ENCODE measurements around the gene DZIP1L. TPM values are rescaled to one million over a fixed set of nuclear protein-coding genes. Genes with fewer than 3 reads are reported as not detected.
A peak's percentile ranks its signal among the peaks of the same experiment; 100 is the strongest.
"Not testable (repeated sequence)": the region's sequence is repeated elsewhere in the genome, so short reads cannot be mapped to it uniquely, and the experiment has no call there.

The DZIP1L gene
- polyA plus RNA-seq, 1 donor = 7.1 TPM

DNA sequence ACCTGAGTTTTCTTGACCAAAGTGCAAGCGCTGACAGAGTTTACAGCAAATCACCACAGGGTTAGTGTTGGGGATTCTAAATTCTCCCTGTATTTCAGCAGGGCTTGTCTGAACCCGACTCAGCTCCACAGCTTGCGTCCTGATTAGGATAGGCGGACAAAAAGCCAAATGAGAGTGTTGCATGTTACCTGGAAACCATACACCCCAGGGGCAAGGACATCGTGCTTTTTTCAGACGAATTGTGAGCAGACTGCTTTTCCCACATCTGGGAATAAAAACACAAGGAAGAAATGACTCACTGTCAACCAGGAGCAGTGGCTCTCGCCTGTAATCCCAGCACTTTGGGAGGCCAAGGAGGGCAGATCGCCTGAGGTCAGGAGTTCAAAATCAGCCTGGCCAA is 3.0 kb downstream of the DZIP1L start:
- no peak for DNase-seq

DNA sequence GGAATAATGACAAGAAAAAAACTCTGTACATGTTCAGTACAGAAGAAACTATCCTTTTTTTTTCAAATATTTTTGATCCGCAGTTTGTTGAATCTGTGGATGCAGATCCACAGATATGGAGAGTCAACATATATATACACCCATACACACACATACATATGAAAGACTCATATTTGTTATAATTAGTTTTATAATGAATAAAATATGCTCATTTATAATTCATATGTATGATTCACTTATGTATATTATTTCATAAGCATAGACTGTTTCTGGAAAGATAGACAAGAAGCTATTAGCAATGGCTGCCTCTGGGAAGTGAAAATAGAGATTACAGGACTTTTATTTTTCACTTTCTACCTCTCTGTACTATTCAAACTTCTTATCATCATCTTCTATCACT is 9.8 kb downstream of the DZIP1L start:
- DNase-seq = no peak

DNA sequence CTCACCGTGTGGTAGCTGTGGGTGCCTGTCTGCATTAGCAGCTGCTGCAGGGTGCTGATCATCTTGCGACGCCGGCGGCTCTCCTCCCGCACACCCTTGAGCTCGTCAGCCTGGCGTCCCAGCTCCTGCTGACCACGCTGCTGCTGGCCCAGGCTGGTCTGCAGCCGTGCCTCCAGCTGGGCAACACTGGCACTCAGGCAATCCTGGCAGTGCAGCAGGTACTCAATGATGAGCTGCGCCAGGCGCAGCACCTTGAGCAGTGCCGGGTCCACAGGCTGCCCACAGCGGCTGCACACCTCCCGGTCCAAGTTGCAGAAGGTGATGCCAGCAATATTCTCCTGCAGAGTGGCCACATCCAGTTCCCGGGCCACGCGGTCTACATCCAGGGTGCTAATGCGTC is 11.9 kb downstream of the DZIP1L start:
- DNase-seq = no peak

DNA sequence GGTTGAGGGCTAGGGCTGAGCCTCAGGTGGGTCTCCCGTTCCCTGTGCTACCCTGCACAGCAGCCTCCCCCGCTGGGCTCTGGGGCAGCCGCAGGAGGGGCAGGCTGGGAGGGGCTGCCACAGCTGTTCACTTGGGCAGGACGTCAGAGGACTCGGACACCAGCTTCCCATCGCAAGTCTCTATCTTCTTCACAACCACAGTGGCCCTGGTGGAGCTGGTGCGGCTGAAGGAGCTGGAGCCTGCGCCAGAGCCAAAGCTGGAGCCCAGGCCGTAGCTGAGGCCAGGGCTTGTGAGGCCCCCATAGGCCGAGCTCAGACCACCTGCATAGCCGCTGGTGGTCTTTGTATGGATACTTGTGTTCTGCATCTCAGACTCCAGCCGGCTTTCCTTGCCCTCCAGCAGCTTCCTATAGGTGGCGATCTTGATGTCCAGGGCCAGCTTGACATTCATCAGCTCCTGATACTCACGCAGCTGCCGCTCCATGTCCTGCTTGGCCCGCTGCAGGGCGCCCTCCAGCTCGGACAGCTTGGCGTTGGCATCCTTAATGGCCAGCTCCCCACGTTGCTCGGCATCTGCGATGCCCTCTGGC is 14.0 kb downstream of the DZIP1L start:
- DNase-seq = not testable (repeated sequence)

DNA sequence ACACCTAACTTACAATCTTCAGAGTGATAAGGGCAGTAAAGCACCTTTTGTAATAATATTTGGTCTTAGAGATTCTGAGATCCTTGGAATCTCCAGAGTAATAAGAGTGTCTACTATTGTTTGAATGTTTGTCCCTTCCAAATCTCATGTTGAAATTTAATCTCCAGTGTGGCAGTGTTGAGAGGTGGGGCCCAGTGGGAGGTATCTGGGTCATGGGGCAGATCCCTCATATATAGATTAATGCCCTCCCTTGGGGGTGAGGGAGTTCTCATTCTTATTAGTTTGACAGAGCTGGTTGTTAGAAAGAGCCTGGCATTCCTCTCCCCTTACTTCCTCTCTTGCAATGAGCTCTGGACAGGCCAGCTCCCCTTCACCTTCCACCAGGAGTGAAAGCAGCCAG is 16.0 kb downstream of the DZIP1L start:
- no peak for DNase-seq

DNA sequence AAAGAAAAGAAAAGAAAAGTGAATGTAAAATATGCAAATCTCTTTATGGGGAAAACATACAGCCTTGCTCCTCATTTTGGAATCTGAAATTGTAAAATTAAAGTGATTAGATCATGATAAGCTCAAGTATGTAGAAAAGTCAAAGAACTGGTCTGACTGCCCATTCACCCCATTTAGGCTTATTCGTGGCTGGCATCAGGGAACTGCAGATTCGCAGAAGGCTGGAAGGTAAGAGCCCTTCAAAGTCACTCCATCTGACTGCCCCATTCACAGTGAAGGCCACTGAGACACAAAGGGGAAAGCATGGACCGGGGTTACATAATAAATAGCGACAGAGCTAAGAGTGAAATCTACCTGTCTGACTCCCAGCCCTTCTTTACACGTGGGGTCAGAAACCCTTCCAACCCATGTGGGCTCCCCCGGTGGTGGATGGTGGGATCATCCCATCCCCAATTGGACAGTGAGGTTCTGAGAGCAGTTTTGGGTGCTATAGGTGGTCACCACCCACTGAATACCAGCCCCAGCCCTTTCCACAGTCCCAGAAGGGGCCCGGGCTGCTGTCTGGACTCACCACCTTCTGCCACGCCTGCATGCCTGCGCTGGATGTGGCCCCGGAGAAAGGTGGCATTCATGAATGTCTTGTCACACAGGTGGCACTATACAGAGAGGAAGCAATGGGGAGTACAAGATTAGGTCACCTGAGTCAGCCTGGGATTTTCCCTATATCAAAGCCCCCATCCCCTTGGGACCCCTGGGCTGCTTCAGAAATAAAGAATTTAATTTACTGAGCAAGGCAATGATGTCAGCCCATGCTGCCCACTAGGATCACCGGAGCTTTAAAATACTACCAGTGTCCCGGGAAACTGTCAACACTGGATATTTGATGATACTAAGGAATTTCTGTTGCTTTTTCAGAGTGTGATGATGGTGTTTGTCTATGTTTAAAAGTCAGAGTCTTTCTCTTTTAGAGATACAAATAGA is 17.9 kb downstream of the DZIP1L start:
- DNase-seq = no peak

DNA sequence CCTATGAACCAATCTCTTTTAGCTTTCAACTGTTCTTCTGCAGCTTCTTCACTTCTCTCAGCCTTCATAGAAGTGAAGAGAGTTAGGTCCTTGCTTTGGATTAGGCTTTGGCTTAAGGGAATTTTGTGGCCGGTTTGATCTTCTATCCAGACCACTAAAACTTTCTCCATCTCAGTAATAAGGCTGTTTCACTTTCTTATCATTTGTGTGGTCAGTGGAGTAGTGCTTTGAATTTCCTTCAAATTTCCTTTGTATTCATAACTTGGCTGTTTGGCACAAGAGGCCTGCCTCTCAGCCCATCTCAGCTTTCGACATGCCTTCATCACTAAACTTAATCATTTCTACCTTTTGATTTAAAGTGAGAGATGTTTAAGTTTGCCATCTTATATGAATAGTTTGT is 21.7 kb downstream of the DZIP1L start:
- DNase-seq = no peak

DNA sequence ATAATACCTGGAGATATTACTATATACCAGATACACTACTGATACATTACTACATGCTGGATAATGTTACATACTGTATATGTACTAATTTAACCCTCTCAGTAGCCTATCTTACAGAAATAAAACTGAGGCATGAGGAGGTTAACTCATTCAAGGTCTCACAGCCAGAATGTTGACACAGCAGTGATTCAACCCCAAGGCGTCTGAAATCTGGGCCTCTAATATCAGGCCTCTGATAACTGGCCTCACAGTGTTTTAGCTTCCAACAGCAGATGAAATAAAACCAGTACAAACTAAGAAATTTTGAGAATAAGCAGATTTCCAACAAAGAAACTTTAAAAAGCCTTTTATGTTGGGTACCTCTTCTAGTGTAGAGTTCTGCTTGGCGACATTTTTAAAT is 23.4 kb downstream of the DZIP1L start:
- no peak for DNase-seq

DNA sequence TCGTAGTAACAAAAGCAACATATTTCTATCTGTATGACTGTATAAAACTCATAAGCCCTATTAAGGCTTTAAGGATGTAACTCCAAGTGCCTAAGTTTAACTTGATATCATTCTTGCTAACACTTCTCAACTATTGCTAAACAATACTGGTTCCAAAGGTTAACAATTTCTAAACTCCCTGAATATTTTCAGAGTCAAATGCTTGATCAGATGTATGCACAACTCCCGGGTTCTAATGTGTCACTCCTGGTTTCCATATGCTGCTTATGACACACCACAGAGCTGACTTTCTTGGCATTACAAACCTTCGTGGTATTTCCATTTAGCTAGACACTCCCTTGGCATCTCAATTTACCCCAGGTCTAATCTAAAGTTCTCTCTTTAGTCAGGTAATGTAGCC is 26.3 kb downstream of the DZIP1L start:
- DNase-seq = no peak

DNA sequence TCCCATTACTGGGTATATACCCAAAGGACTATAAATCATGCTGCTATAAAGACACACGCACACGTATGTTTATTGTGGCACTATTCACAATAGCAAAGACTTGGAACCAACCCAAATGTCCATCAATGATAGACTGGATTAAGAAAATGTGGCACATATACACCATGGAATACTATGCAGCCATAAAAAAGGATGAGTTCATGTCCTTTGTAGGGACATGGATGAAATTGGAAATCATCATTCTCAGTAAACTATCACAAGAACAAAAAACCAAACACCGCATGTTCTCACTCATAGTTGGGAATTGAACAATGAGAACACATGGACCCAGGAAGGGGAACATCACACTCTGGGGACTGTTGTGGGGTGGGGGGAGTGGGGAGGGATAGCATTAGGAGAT is 29.7 kb downstream of the DZIP1L start:
- not testable (repeated sequence) for DNase-seq

DNA sequence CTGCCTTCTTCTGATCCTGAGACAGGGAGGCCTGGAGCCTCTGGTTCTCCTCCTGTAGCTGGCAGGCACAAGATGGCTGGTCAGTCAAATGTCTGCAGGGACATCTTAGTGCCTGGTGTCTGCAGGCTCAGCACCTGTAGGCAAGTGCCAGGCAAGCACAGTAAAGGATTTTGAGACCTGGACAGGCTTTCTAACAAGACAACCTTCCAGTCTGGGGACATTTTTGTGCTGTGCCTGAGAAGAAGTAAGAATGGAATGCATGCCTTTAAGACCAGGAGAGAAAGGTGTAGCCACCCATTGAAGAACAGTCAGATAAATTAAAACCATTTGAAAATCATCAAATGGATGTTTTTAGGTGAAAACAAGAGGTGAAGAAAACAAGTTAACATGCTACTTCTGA is 31.2 kb downstream of the DZIP1L start:
- DNase-seq = no peak

DNA sequence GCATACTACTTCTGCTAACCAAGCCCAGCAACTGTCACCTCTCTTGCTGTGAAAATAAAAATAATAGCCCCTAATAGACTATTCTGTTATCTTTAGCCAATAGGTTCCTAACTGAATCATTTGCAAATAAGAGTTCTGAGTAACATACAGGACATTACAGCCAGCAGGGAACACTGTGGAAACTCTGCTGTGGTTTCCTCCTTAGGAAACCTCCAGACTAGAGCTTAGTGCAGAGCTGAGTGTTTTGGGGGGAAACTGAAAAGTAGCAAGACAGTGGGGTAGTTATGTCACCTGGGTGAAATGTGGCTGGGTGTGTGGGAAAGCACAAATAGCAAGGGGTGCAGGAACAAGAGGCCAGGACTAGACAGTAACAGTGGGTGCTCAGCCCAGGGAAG is 32.4 kb downstream of the DZIP1L start:
- DNase-seq = no peak

DNA sequence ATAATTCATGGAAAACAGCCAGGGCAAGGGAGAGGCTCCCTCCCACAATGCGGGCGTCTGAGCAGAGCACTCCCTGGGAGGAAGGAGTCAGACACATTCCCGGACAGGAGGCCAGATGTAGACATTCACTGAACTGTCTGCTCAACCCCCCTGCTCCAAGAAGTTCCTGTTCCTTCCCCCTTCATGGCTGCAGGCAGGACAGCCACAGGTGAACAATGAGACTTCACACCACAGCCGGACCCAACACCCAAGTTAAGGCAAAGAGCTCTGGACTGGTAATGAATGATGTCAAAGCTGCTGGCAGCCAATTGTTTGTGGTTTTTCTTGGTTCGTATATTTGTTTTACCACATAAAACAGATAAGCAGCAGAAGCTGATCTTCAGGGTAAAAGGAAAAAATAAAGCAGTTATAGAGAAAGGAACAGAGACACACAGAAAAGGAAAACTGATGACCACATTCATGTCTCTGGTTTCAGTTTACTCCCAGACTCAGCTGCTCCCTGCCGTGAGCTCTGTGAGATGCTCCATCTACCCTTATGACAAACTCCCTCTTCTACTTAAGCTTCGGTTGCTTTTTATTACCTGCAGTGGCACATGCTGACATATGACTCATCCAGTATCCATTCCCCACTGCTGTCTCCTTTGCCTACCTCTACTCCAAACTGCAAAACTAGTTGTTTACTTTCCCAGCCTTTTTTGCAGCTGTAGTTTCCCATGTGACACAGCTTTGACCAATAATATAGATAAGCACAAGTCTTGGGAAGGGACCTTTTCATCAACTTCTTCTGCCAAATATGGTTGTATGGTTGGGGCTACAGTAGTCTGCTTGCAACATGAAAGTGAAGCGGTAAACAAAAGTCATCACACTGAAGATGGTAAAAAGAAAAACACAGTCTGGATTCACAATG is 33.1 kb downstream of the DZIP1L start:
- no peak for DNase-seq

DNA sequence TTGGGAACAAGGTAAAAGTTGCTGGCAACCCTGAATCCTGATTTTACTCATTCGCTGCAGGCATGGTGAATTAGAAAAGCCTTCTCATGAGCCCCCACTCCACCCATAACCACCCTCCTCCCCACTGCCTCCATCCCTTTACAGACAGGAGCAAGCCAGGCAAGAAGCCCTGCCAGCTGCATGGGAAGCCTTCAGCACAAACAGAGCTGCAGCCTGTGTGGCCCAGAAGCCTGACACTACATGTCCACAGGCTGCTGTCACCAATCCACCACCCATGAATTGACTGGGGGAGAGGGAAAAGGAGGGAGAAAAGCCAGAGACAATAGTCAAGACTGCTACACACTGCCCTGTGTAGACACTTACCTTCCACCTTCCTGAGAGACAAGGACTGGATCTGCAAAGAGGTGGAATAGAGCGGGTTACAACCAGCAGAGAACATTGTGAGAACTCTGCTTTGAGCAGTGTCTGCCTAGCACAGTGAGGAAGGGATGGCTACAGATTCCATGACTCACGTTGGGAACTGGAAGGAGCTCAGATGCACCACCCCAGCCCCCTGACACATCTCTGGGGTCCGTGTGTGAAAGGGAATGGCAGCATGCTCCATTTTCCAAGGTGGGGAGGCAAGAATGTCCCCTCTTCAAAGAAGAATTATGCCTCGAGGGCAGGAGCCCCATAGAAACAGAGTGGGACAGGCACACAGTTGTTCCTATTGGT is 33.9 kb downstream of the DZIP1L start:
- DNase-seq = no peak

DNA sequence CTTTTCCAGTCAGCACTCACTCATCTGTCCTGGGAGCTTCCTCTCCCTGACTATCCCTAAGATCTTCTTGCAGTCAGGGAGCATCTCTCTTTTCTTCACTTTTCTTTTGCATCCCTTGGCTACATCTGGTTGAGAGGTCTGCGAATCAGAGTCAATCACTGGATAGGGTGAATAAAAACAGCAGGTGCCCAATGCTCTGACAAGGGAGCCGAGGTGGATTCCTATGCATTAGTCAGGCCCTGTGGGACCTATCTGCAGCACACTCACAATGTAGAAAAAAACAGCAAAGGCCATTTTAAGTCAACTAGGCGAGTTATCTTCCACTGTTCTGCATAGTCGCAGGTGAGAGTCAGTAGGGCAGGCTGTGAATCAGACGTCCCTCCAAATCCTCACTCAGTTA is 35.5 kb downstream of the DZIP1L start:
- no peak for DNase-seq

DNA sequence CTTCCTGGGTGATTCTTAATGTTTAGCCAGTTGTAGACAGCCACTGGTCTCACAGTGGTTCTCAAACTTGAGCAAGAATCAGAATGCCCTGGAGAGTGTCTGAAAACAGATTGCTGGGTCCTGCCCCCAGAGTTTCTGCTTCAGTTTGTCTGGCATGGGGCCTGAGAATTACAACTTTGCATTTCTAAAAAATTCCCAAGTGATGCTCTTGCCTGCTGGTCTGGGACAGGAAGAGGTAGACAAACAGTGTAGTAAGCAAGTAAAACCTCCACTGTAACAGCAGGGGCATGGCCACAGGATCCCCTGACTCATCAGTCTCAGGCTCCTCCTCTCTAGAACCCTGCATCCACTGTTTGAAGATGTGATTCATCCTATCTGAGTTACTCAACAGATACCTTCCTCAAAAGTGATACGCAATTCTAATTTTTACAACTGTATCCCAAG is 36.5 kb downstream of the DZIP1L start:
- DNase-seq = no peak

DNA sequence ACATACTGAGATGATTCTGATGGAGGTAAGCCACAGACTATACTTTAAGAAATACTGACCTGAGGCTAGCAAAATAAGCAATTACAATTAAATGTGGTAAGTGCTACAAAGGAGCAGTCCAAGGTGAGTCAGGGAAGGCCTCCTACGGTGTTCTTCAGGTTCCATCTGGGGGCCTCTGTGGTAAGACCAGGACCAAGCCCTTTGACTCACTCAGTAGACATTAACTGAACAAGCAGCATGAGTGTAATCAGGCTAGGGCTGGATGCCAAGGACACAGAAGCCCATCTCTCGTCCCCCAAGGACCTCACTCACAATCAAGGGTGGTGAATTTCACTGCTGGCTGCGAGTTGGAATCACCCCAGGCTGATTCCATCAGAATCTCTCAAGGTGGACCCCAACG is 37.3 kb downstream of the DZIP1L start:
- no peak for DNase-seq

DNA sequence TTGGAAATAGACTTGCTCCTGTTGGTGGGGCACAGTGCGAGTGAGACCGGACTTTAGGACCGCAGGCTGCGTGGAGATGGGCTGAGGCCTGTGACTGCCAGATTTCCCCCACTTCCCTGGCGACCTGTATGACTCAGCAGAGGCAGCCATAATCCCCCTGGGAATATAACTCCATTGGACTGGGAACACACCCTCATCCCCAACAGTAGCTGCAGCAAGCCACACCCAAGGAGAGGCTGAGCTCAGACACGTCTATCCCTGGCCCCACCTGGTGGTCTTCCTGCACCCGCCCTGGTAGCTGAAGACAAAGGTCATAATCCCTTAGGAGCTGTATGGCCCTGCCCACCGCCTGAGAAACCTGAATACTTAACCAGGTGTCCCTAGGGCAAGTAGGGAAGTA is 42.6 kb downstream of the DZIP1L start:
- DNase-seq = no peak

DNA sequence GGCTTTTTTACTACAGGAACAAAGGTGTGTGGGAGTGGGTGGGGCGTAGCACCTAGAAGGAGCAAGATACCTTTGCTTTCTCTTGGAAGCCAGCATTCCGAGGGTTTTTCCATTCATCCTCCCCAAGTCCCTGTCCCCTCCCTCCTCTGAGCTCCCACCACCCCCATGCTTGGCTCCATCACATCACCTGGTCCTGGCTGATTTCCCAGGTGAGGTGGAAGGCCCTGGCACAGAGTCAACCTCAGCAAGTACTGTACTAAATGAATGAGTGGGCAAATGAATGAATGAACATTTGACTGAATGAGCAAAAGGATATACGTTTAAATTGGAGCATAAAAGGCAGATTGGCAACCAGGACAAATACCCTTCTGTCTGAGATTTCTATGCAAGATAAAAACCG is 45.4 kb downstream of the DZIP1L start:
- DNase-seq = no peak

DNA sequence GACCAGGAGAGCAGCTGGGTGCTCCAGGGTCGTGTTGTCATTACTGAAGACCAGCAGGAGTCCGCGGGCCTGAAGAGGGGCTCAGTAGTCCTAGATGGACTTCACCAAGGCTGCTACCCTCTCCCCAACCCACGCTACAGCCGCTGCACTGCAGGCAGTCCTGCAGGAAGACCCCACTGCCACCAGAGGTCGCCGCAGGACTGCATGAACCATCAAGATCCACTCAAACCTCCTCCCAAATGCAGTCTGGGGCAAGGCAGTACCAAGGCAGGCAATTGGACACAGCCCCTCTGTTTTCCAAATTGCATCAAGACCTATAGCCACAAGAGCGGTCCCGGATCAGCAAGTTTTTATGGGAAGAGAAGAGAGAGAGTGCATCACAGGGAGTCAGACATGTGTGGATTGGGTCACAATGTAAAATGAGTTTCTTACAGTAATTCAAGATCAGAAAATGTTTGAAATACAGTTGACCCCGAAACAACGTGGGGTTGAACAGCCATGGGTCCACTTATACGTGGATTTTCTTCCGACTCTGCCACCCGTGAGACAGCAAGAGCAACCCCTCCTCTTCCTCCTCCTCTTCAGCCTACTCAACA is 46.7 kb downstream of the DZIP1L start:
- peak; percentile 72 for DNase-seq

DNA sequence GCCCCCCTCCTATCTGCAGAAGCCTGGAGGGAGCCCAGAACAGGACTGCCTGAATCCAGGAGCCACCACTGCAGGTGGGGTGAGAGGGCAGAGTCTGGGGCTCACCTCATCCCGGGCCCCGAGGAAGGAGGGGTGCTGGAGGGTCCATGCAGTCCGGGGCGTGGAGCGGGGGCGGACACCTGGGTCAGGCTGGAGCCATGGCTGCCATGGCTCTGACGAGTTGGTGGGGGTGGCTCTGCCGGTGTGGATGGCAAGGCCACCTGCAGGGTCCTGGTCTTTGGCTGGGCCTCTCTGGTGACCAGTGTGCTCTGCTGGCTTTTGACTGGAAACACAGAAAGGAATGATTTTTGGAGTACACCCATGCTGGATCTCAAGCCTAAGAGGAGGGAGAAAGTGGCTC is 47.4 kb downstream of the DZIP1L start:
- no peak for DNase-seq

DNA sequence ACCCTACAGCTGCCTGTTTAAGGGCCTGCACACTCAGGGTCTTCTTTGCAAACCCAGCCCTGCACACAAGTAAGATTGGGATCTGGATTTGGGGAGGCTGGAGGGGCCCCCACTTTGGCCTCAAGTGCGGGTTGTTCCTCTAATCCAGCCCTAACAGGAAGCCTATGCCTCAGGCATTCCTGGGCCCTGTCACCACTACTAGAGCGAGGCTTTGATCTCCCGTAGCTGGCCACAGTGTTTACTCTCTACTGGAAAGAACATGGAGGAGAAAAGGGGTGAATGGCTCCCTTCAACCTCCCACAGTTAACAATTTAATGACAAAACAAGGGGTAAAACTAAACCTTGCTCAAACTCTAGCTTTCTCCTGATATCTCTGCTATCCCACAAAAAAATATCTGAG is 48.4 kb downstream of the DZIP1L start:
- DNase-seq = no peak

All from hindlimb muscle (tissue), 1 donor.